D341Med (cell line): ENCODE measurements around the gene FRMD4B.

Experiments used
- DNase-seq: peaks from one replicate; pipeline ENCODE4 v3.0.0; 2012; ENCODE audit warnings: low spot score

FRMD4B gene

GRCh38 chr3:69405067-69405466, 19.2 kb upstream of the FRMD4B start:
- no peak for DNase-seq

GRCh38 chr3:69403454-69403853, 17.6 kb upstream of the FRMD4B start:
- DNase-seq: no peak

GRCh38 chr3:69400683-69401082, 14.8 kb upstream of the FRMD4B start:
- no peak for DNase-seq

DNA sequence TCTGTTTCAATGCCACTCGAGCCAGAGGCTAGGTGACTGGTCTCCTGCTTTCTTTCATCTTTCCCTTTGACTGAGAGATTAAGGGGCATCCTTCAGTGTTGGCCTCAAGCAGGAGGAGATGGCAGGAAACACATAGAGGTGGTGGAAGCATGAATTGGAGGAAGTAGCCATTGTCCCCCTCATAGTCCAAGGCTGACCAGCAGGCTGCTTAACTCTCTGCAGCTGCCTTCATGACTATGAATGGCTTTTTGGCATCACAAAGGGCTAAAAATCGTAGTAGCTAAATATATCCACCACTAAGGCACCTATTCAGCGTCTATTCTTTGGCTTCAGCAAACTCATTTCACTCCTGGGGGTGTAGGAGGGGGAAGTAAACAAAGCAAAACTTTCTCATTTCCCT, 7.0 kb upstream of the FRMD4B start:
- no peak for DNase-seq

- no peak for DNase-seq
Observed at GRCh38 chr3:69392415-69392814, 6.5 kb upstream of the FRMD4B start.

DNA sequence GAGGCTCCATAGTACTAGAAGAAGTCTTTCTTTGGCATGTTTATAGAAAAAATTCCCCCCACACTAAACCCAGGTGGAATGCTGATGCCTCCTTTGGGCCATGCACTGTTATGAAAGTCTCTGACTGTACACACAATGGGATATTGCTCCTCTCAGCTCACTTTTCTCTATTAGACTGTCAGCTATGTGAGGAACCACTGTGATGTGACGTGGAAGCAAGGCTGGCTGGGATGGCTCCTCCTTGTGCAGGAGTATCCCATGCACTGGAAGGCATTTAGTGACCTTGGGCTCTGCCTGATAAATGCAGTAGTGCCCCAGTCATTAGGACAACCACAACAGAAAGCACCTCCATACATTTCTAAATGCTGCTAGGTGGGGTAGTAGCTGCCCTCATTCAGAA, 5.7 kb upstream of the FRMD4B start:
- DNase-seq: no peak

DNA sequence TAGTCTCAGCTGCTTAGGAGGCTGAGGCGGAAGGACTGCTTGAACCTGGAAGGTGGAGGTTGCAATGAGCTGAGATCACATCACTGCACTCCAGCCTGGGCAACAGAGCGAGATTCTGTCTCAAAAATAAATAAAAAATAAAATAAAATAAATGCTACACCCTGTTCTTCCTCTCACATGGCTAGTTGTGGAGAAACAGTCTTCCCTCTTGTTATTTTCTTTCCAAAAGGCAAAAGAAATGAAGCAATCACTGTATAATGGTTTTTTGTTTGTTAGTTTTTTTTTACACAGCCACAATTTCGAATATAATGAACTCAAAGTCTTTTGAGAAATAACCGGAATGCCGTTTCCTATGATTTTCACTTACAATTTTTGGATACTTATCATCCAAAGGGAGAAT, 4.9 kb upstream of the FRMD4B start:
- DNase-seq: no peak

- no peak for DNase-seq
Observed at GRCh38 chr3:69389520-69390248, 3.8 kb upstream of the FRMD4B start.

- no peak for DNase-seq
Observed at GRCh38 chr3:69388241-69388640, 2.4 kb upstream of the FRMD4B start.

DNA sequence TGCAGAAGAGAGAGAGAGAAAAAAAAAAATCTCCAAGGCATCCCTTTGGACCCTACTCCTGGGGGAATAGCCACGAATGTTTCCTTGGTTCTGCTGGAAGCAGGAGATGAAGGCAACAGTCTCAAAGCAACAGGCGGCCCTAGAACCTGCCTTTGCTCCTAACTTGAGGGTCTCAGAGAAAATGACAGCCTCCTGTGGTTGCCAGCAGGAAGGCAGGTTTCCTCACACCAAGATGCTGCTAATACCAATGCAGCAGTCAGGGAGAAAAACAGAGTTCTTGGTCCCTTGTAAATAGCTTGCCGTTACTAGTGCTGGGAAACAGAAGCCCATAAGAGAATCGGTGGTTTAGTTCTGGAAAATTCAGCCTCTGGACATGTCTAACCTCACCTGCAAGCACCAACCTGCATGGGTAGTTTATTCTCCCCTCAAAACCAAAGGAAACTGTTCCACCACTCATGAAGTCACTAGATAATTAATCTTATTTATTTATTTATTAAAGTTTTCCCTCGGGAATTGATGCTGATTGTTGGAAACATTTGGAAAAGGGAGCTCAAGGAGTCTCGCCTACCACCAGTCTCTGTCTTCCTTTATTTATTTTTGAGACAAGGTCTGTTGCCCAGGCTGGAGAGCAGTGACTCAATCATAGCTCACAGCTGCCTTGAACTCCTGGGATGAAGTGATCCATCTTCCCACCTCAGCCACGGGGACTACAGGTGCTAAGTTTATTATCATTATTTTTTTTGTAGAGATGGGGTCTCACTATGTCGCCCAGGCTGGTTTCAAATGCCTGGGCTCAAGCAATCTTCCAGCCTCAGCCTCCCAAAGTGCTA, 883 bp upstream of the FRMD4B start:
- DNase-seq: no peak

GRCh38 chr3:69385123-69385722, 665 bp downstream of the FRMD4B start:
- DNase-seq: no peak

- peak; percentile 50 for DNase-seq
Observed at GRCh38 chr3:69384326-69384725, 1.6 kb downstream of the FRMD4B start.

DNA sequence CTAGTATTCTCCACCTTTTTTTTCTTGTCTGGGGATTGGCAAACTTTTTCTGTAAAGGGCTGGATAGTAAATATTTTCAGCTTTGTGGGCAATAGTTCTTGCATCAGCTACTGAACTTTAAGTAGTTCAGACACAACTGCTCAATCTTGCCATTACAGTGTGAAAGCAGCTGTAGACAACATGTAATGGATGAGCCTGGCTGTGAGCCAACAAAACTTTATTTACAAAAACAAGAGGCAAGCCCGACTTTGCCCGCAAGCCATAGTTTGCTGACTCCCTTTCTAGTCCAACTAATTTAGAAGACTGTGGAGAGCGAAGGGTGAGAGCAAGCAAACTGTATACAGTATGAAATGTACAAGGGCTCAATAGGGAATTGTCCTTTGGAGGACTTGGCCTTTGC, 6.2 kb downstream of the FRMD4B start:
- DNase-seq: no peak

DNA sequence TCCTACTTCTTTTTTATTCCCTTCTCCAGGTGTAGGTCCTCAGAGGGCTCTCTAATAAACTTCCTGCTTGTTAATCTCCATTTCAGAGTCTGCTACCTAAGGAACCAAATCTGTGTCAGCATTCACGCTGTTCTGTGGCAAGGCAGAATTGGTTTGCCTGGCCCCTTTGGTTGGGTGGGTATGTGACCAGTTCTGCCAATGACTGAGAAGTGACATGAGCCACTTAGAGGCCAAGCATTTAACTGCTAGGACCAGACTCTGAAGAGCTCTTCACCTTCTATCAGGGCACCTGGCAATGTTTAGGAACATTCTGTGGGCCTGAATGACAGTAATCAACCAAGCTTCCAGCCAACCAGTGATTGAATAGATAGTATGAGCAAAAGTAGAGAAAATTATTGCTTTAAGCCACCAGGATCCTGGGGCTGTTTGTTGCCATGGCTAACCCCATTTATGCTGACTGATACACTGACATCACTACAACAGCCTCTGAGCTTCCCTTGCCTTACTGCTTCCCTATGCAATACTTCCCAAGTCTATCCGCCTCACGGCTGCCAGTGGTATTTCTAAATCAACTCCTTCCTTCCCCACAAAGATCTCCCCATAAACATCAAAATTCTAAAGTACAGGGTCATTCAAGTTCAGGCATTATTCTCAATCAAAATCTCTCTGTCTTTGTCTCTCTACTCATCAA, 7.6 kb downstream of the FRMD4B start:
- DNase-seq: no peak

- no peak for DNase-seq
Observed at GRCh38 chr3:69377262-69377661, 8.6 kb downstream of the FRMD4B start.

DNA sequence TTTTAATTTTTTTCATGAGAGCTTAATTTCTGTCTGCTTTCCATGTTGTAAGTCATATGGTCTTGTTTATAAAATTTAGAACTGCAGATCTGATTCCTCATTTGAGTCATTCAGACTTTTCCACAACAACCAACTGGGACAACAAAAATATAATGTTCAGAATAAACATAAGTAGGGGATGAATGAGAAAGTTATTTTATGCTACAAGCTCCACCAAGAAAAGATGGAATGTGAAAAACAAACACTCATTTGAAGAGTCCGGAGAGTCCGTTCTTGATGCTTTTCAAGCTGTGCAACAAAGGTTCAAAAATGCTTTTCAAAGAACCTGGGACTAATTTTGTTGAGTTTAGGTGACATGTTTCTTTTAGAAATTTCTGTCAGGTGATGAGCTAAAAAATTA, 9.2 kb downstream of the FRMD4B start:
- DNase-seq: no peak

DNA sequence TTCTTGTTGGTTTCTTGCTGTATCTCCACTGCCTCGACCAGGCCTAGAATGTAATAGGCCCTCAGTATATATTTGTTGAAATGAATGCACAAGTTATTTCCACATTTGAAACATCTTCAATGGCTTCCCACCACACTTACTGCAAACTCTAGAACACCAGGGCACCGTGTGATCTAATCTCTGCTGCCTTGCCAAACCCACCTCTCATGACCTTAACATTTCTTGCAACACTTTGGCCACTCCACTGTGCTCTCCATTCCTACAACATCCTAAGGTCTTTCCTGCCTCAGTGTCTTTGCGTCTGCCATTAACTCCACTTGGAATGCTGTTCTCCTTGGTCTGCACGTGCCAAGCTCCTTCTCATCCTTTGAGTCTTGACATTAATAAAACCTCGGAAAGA, 14.1 kb downstream of the FRMD4B start:
- DNase-seq: no peak

DNA sequence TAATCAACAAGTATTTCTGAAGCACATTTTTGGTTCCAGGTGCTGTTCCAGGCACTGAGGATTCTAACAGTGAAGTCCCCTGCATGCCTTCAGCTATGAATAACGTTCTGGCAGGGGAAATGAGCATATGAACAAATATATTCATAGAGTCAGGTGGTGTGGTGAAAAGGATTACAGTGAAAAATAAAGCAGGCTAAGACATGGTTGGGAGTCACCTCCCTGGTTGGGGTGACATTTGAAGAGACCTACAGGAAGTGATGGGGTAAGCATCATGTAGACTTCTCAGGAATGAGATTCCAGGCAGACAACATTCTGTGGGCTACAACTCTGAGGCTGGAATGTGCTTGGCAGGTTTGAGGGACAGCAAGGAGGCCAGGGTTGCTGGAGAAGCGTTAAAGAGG, 15.0 kb downstream of the FRMD4B start:
- no peak for DNase-seq

DNA sequence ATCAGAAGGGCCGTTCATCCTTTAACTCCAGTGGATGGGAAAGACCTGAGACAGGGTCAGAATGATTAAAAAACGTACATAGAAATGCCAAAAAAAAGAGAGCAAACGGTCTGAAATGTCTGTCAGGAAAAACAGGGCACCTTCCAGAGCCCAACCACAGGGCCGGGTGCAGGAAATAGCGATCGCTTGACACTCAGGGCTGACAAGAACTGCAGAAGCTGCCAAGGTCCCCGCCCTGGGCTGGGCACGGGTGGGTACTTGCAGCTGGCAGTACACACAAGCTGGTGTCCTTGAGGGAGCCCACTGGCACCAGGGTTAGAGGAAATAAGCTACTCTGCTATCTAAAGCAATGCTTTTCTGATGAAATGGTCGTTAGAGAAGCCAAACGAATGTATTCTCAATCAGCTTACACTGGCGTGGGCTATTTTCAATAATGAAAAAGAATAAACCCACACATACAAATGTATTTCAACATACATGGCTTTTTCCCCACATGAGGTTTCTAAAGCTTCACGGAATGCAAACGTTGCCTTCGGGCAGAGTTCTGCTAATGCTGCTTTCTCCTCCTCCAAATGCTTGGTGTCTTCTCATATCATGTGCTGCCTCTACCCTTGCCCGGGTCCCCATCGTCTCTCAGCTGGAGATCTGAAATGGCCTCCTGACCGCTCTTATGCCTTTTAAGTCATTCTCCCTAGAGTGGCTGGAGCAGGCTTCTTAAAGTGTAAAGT, 15.6 kb downstream of the FRMD4B start:
- no peak for DNase-seq

- DNase-seq: no peak
Observed at GRCh38 chr3:69368129-69368741, 17.7 kb downstream of the FRMD4B start.

DNA sequence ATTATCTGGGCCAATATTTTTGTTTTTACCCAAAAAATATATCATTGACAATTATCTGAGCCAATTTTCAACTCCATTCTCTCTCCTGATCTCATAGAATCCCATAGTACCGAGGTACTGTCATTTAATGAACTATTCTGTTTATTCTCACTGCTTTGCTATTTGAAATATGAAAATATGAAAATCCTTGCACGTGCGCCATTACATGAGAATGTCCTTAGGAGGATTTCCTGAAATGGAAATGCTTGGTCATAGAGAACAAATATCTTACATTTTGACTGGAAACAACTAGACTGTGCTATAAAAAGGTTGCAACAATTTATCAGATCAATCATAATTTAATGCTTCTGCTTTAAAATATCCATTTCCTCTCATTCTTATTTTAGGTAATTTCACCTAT, 18.3 kb downstream of the FRMD4B start:
- no peak for DNase-seq

GRCh38 chr3:69364354-69364753, 21.5 kb downstream of the FRMD4B start:
- no peak for DNase-seq
